TTC549 (cell line): ENCODE measurements around the gene CYP2A7.
"Not testable (repeated sequence)": the region's sequence is repeated elsewhere in the genome, so short reads cannot be mapped to it uniquely, and the experiment has no call there.

Experiments used
- FAIRE-seq: peaks from 2 replicates; lab custom pipeline; 2012; peaks lifted over from hg19 to GRCh38; lab: Jason Lieb, UNC

The CYP2A7 gene

DNA sequence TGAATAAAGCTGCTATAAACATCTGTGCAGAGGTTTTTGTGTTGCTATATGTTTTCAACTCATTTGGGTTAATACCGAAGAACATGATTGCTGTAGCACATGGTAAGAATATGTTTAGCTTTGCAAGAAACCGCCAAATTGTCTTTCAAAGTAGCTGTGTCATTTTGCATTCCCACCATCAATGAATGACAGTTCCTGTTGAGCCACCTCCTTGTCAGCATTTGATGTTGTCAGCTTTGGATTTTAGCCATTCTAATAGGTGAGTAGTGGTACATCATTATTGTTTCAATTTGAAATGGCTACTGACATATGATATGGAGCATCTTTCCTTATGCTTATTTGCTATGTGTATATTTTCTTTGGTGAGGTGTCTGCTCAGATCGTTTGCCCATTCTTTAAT is 40.0 kb downstream of the CYP2A7 start:
- FAIRE-seq: not testable (repeated sequence)

DNA sequence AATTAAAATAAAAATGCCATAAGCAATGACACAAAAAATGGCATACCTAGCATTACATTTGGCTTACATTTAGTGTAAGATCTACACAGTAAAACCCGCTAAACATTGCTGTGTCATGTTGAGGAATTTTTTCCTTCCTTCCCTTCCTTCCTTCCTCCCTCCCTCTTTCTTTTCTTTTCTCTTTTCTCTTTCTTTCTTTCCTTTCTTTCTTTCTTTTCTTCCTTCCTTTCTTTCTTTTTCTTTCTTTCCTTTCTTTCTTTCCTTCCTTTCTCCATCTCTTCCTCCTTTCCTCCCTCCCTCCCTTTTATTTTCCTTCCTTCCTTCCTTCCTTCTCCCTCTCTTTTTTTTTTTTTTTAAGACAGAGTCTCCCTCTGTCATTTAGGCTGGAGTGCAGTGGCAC is 43.6 kb downstream of the CYP2A7 start:
- FAIRE-seq: not testable (repeated sequence)

DNA sequence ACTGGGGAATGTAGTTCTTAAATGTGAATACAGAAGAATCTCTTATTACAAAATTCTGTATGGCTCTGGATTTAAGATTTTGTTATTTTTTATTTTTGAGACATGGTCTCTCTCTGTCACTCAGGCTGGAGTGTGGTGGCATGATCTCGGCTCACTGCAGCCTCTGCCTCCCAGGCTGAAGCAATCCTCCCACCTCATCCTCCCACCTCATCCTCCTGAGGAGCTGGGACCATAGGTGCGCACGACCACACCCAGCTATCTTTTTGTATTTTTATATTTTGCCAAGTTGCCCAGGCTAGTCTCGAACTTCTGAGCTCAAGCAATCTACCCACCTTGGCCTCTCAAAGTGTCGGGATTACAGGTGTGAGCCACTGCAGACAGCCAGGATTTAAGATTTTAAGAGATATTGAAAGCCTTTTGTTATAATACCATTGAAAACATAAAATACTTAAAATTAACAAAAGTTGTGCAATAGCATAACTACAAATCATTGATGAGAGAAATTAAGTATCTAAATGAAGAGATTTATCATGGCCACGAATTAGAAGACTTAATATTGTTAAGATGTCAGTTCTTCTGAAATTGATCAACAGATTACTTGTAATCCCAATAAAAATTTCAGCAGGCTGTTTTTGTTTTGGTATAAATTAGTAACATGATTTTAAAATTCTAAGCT is 45.1 kb downstream of the CYP2A7 start:
- FAIRE-seq: no peak

DNA sequence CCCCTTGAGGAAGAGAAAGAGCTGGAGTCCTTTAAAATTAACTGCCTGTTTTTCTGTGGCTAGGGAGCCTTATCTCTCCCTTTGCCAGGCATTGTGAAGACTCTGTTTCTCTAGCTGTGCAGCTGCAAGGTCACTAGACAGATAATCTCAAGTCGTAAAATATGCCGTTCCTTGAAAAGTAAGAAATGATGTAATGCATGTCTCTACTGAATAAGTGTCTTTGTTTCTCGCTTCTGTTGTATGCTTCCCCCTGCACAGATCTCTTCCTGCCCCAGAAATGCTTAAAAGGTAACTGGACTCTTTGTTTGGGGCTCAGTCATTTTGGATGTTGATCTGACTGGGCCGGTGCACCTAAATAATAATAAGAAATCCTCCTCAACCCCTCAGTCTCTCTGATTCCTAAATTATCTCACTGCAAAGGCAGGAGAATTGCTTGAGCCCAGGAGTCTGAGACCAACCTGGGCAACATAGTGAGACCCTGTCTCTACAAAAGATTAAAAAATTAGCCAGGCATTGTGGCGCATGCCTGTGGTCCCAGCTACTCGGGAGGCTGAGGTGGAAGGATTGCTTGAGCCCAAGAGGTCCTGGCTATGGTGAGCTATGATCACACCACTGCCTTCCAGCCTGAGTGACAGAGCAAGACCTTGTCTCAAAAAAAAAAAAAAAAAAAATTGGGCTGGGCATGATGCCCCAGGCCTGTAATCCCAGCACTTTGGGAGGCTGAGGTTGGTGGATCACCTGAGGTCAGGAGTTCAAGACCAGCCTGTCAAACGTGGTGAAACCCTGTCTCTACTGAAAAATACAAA is 48.1 kb downstream of the CYP2A7 start:
- not testable (repeated sequence) for FAIRE-seq

DNA sequence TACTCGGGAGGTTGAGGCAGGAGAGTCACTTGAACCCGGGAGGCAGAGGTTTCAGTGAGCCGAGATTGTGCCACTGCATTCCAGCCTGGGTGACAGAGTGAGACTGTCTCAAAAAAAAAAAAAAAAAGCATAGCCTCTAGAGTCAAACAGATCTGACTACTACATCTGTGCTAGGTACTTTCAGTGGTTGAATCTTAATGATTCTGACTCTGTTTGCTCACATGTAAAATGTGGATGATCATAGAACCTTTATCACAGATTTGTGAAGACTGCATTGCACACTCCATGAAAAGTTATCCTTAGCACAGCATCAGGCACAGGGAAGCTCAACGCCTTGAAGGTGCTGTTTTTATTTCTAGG is 49.6 kb downstream of the CYP2A7 start:
- not testable (repeated sequence) for FAIRE-seq

DNA sequence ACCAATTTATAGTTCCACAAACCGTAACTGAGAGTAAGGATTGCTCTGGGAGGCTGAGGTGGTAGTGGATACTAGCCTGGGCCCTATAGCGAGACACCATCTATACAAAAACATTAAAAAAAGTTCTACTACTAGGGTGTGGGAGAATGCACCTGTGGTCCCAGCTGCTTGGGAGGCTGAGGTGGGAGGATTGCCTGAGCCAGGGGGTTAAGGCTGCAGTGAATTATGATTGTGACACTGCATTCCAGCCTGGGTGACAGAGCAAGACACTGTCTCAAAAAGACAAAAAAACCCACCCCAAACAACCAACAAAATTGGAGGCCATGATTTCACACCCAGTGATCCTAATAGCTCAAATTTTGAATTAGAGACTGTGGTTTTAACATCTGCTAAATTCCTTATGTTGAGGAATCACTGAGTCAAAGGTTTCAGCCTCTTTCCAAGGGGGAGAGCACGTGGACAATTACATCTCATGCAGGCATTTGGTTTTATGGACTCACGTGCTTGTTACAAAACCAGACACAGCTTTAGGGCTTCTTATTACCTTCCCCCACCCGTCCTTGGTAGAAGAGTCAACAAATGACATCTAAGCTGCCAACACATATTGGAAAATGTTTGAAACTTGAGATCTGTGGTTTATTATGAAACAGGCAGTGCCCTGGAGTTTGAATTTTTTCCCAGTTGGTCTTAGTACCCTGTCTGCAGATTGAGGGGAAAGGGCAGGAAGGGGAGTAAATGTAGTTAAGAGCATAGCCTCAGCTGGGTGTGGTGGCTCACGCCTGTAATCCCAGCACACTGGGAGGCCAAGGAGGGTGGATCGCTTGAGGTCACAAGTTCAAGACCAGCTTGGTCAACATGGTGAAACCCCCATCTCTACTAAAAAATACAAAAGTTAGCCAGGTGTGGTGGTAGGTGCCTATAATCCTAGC is 50.3 kb downstream of the CYP2A7 start:
- no peak for FAIRE-seq

DNA sequence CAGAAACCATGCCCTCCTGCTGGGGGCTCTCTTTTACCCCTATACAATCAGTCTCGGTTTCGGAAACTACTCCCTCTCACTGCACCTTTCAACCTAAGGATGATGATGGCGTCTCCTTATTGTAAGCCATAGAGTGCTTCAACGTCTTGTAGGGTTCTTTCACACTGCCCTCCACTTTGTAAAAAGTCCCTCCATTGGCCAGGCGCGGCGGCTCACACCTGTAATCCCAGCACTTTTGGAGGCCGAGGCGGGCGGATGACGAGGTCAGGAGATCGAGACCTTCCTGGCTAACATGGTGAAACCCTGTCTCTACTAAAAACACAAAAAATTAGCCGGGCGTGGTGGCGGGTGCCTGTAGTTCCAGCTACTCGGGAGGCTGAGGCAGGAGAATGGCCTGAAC is 51.3 kb downstream of the CYP2A7 start:
- not testable (repeated sequence) for FAIRE-seq

DNA sequence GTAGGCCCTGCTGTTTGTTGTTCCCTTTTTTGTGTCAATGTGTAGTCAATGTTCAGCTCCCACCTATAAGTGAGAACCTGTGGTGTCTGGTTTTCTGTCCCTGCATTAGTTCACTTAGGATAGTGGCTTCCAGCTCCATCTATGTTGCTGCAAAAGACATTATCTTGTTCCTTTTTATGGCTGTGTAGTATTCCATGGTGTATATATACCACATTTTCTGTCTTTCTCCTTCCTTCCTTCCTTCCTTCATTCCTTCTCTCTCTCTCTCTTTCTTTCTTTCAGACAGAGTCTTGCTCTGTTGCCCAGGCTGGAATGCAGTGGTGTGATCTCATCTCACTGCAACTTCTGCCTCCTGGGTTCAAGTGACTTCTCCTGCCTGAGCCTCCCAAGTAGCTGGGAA is 52.8 kb downstream of the CYP2A7 start:
- no peak for FAIRE-seq

DNA sequence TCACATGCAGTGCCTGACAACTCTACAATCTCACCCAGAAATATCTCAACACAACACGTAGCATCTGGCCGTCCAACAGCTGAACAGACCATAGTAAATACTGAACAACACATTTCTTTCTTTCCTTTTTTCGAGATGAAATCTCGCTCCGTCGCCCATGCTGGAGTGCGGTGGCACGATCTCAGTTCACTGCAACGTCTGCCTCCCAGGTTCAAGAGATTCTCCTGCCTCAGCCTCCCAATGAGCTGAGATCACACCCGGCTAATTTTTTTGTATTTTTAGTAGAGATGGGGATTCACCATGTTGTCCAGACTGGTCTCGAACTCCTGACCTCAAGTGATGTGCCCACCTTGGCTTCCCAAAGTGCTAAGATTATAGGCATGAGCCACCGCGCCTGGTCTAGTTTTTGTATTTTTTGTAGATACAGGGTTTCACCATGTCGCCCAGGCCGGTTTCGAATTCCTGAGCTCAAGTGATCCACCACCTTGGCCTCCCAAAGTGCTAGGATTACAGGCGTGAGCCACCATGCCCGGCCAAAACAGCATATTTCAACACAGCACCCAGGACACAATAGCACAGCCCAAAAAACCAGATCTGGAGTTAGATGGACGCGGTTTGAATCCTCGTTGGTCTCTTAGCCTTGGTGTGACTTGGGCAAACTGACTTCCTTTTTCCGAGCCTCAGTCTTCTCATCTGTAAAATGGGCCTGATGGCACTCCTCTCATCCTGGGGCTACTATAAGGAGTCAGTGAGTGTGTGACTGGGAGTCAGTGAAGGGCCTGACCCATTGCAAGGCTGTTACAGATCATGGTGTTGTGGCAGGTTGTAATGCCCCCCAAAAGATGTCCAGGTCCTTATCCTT is 54.4 kb downstream of the CYP2A7 start:
- no peak for FAIRE-seq

DNA sequence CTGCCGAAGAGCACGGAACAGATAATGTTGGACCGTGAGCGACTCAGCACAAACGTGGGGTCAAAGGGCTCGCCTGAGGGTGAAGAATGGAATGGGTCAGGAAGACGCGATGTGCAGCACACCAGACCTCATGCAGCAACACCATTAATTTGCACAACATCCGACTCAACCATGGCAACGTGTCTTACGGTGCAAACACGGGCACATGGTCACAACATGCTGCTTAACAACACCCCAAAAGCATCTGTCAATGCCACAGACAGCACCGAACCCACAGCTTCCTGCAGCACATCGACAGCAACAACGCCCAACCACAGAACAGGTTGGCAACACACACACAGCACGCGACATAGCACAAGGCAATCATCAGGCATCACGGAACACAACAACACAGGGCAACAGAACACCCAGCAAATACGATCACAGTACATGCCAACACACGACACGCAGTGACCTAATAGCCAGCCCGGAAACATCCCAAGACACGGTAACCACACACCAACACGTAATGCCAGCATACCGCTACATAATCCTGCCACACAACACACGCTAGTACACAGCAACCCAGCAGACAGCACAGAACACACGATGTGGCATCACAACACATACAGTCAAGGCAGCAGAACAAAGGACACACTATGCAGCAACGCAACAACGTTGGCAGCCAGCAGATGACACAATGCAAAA is 55.2 kb downstream of the CYP2A7 start:
- FAIRE-seq: not testable (repeated sequence)

DNA sequence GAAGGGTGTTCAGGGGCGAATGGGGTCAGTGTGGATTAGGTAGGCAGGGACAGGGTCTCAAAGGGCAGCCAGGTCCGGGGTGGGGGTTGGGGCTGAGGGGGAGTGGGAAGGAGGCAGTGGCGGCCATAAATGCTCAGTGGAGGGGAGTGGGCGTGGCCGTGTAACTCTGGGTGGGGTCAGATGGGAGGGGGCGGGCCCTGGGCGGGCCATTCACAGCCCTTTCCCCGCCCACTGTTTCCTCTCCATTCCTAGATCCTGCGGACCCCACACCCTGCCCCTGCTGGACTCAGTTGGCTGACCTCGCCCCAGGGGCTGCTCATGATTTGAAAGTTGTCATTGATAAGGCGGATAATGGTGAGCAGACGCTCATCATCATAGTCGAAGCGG is 55.7 kb downstream of the CYP2A7 start:
- not testable (repeated sequence) for FAIRE-seq

DNA sequence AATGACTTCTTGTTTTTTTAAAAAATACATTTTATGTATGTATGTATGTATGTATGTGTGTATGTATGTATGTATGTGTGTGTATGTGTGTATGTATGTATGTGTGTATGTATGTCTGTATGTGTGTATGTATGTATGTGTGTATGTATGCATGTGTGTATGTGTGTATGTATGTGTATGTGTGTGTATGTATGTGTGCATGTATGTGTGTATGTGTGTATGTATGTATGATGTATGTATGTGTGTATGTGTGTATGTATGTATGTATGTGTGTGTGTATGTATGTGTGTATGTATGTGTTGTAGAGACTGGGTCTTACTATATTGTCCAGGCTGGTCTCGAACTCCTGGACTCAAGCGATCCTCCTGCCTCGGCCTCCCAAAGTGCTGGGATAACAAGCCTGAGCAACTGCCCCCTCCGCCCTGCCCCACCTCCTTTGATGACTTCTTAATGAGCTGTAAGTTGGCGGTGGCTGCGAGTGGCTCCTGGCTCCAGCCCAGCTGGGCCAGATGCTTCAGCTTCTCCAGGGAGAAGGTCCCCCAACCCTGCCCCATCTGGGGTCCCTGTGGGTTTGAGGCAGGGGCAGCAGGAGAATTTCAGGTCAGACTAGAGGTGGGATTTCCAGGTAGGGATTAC is 56.5 kb downstream of the CYP2A7 start:
- not testable (repeated sequence) for FAIRE-seq
